Smooth muscle cell (in vitro differentiated cells): Measurements from ENCODE around the gene CLDN5. TPM values are rescaled to one million over a fixed set of nuclear protein-coding genes. Genes with fewer than 3 reads are reported as not detected.

Source experiments
- DNase-seq: peaks from one replicate; lab custom pipeline; 2025; ENCODE audit not compliant: unreplicated experiment; lab: John Stamatoyannopoulos, UW
- H2AFZ ChIP-seq: fragments of 200-600 bp; sonication (generic); 2 replicates; pipeline ENCODE4 v1.6.0; 2016; ENCODE audit warnings: antibody characterized with exemption, low read depth, mild to moderate bottlenecking
- H3F3A ChIP-seq: fragments of 200-600 bp; sonication (generic); 2 replicates; pipeline ENCODE4 v1.6.0; 2017; ENCODE audit warnings: antibody characterized with exemption, low read depth
- H3K27ac ChIP-seq: fragments of 200-600 bp; sonication (generic); 2 replicates; pipeline ENCODE4 v1.5.1; 2016; ENCODE audit warnings: low read depth, mild to moderate bottlenecking
- H3K27me3 ChIP-seq: fragments of 200-600 bp; sonication (generic); 2 replicates; pipeline ENCODE4 v1.6.1; 2016; ENCODE audit warnings: low read depth, mild to moderate bottlenecking
- H3K36me3 ChIP-seq: fragments of 200-600 bp; sonication (generic); 2 replicates; pipeline ENCODE4 v1.5.1; 2016; ENCODE audit warnings: low read depth
- H3K4me1 ChIP-seq: fragments of 200-600 bp; sonication (generic); 2 replicates; pipeline ENCODE4 v1.5.1; 2016; ENCODE audit warnings: low read depth
- H3K4me2 ChIP-seq: fragments of 200-600 bp; sonication (generic); 2 replicates; pipeline ENCODE4 v1.6.0; 2016; ENCODE audit warnings: mild to moderate bottlenecking
- H3K4me3 ChIP-seq: fragments of 200-600 bp; sonication (generic); 2 replicates; pipeline ENCODE4 v1.5.1; 2016; ENCODE audit warnings: mild to moderate bottlenecking
- H3K79me2 ChIP-seq: fragments of 200-600 bp; sonication (generic); 2 replicates; pipeline ENCODE4 v1.6.0; 2016; ENCODE audit warnings: low read depth, mild to moderate bottlenecking
- H3K9ac ChIP-seq: fragments of 200-600 bp; sonication (generic); 2 replicates; pipeline ENCODE4 v1.6.0; 2016; ENCODE audit warnings: low read depth
- H3K9me3 ChIP-seq: fragments of 200-600 bp; sonication (generic); replicated peaks from 2 replicates; pipeline ENCODE4 v1.5.1; 2016; ENCODE audit warnings: low read depth
- H4K20me1 ChIP-seq: fragments of 200-600 bp; sonication (generic); 2 replicates; pipeline ENCODE4 v1.6.0; 2016; ENCODE audit warnings: low read depth
- WGBS: methylation state at CpG from one replicate; pipeline ENCODE4 v1.1.7; 2016; ENCODE audit warnings: low lambda C conversion rate; 5-methylcytosine and 5-hydroxymethylcytosine counted together
- polyA plus RNA-seq: library from polyadenylated mRNA; unstranded; fragments of >200 nt; fragmentation: Nextera tagmentation; extraction: Ambion mirVana; gene quantifications from 2 replicates; pipeline ENCODE4 v1.2.1, GENCODE V29; 2016
- total RNA-seq: library from RNA; depleted of rRNA; stranded (reverse); fragments of >200 nt; gene quantifications from 2 replicates; pipeline ENCODE4 v1.2.3, GENCODE V29; 2014
- TF ChIP-seq, protein P1 (sequence below): fragments of 200-600 bp; sonication (generic); IDR thresholded peaks from 2 replicates; pipeline ENCODE4 v1.5.1; 2017; ENCODE audit warnings: borderline replicate concordance, mild to moderate bottlenecking, antibody characterized with exemption; ENCODE audit not compliant: insufficient read depth, poor library complexity, severe bottlenecking

The CLDN5 gene
- total and polyA plus RNA-seq, 2 experiments from 2014 or later = 0.11 TPM; not detected in 1

DNA sequence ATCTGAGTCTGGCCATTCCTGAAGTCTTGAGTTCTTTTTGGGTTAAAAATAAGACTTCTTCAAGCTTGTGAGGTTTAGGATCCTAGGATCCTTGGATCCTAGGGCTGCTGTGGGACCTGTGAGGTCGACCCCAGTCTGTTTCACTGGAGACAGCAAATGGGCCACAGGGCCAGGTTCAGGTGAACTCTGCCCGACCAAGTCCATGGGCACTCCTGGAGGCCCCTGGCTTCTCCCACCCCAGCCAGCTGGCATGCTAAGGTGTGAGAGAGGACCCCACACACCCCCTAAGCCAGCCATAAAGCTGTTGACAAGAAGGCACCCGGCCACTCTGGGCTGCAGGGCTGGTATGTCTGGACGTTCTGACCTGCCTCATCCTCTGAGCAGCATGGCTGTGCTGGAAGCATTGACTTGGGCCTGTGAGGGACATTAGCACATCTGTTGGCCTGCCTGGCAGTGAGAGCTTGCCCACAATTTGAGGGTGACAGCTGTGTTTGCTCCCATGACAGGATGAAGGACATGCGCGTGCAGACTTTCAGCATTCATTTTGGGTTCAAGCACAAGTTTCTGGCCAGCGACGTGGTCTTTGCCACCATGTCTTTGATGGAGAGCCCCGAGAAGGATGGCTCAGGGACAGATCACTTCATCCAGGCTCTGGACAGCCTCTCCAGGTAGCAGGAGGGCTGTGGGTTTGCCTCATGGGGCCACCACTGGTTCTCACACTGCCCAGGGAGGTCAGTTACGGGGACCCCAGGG lies 16.0 kb downstream of the CLDN5 start:
- Histone ChIP-seq H3K79me2 (no peaks in the 10 kb centered on the region), H3K27me3 (no peaks in the 10 kb centered on the region), H3K9me3 (no peaks in the 10 kb centered on the region), H3K9ac (no peak overlapping the region), H4K20me1 (no peaks in the 10 kb centered on the region), H3K4me3 (no peak overlapping the region), H3F3A (no peaks in the 10 kb centered on the region), H3K4me1 (no peaks in the 10 kb centered on the region), H3K4me2 (no peak overlapping the region), H2AFZ (no peak overlapping the region), H3K27ac (no peak overlapping the region), H3K36me3 (no peaks in the 10 kb centered on the region)
- TF ChIP-seq, protein P1, sequence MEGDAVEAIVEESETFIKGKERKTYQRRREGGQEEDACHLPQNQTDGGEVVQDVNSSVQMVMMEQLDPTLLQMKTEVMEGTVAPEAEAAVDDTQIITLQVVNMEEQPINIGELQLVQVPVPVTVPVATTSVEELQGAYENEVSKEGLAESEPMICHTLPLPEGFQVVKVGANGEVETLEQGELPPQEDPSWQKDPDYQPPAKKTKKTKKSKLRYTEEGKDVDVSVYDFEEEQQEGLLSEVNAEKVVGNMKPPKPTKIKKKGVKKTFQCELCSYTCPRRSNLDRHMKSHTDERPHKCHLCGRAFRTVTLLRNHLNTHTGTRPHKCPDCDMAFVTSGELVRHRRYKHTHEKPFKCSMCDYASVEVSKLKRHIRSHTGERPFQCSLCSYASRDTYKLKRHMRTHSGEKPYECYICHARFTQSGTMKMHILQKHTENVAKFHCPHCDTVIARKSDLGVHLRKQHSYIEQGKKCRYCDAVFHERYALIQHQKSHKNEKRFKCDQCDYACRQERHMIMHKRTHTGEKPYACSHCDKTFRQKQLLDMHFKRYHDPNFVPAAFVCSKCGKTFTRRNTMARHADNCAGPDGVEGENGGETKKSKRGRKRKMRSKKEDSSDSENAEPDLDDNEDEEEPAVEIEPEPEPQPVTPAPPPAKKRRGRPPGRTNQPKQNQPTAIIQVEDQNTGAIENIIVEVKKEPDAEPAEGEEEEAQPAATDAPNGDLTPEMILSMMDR = no peak
- no peak for DNase-seq
- WGBS = 96% methylated on average over 10 of the region's 10 CpGs

DNA sequence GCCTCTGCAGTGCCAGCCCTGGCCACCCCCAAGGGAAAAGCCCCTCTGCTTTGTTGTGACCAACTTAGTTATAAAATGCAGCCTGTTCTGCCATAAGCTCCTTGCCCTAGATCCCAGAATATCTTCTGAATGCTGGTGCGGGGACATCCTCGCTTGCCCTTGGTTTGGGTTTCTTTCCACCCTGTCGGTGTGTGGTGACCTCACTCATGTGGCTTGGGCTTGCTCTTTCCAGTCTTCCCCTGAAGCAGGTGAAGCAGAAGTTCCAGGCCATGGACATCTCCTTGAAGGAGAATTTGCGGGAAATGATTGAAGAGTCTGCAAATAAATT lies 16.7 kb downstream of the CLDN5 start:
- Histone ChIP-seq H3K4me2 (no peak overlapping the region), H2AFZ (no peak overlapping the region), H3K79me2 (no peaks in the 10 kb centered on the region), H3K9ac (no peak overlapping the region), H4K20me1 (no peaks in the 10 kb centered on the region), H3F3A (no peaks in the 10 kb centered on the region), H3K4me3 (no peak overlapping the region), H3K4me1 (no peaks in the 10 kb centered on the region), H3K27ac (no peak overlapping the region), H3K9me3 (no peaks in the 10 kb centered on the region), H3K36me3 (no peaks in the 10 kb centered on the region), H3K27me3 (no peaks in the 10 kb centered on the region)
- no peak for DNase-seq
- WGBS = 99% methylated on average over 4 of the region's 4 CpGs
- TF ChIP-seq, protein P1 = no peak

DNA sequence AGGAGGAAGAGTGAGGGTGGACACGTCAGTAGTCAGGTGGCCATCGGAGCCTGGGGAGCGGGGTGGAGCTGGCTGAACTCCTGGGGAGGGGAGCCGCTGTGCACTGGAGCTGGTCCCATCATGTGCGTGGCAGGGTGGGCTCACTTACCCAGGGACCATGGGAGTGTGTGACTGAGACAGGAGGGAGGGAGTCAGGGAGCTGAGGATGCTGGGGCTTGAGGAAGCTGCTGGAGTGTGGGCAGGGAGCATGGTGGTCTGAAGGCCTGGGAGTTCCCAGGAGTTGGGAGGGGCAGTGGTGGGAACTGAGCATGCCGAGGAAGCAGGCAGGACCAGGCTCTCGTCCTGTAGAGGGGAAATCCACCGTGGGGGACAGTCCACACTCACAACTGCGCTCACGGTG lies 18.0 kb downstream of the CLDN5 start:
- Histone ChIP-seq H3K4me3 (no peak overlapping the region), H3K4me1 (no peaks in the 10 kb centered on the region), H3K4me2 (no peak overlapping the region), H3K9ac (no peak overlapping the region), H3K27me3 (no peaks in the 10 kb centered on the region), H2AFZ (no peak overlapping the region), H3K36me3 (no peaks in the 10 kb centered on the region), H3F3A (no peaks in the 10 kb centered on the region), H3K9me3 (no peaks in the 10 kb centered on the region), H3K27ac (no peak overlapping the region), H4K20me1 (no peaks in the 10 kb centered on the region), H3K79me2 (no peaks in the 10 kb centered on the region)
- 86% methylated on average over 10 of the region's 10 CpGs for WGBS
- no peak for DNase-seq
- TF ChIP-seq, protein P1 = no peak

DNA sequence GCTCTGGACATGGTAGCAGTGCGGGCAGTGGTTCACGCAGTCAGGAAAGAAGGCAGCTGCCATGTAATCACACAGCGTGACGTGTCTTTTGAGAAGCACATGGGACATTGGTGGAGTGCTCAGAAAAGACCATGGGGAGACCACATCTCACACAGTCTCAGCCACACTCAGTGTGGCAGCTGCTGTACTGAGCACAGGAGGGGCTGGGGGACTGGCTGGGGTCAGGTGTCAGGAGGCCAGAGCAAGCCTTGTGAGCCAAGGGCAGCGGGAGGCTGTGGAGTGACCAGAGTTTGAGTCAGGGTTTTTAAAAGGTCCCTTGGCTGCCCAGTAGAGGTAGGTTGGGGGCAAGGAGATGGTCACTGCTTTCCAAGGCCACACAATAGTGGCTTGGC lies 18.5 kb downstream of the CLDN5 start:
- 98% methylated on average over 5 of the region's 5 CpGs for WGBS
- Histone ChIP-seq H3K9ac (no peak overlapping the region), H3K9me3 (no peaks in the 10 kb centered on the region), H3K27me3 (no peaks in the 10 kb centered on the region), H4K20me1 (no peaks in the 10 kb centered on the region), H3F3A (no peaks in the 10 kb centered on the region), H3K27ac (no peak overlapping the region), H2AFZ (no peak overlapping the region), H3K79me2 (no peaks in the 10 kb centered on the region), H3K4me1 (no peaks in the 10 kb centered on the region), H3K4me2 (no peak overlapping the region), H3K4me3 (no peak overlapping the region), H3K36me3 (no peaks in the 10 kb centered on the region)
- TF ChIP-seq, protein P1 = no peak
- no peak for DNase-seq
